SK-N-SH treated with all-trans-retinoic acid at 6 μM for 48 hours (cell line): ENCODE data around the gene BIRC2.

ENCODE experiments used
- ATAC-seq: fragments of 200-7000 bp; cut with Tn5 transposase; 3 replicates; pipeline ENCODE4 v1.9.1; 2020; ENCODE audit warnings: mild to moderate bottlenecking, moderate library complexity
- BACH2 ChIP-seq: fragments of 250-450 bp; sonication (Bioruptor Pico); IDR thresholded peaks from 2 replicates; pipeline ENCODE4 v1.9.0; 2021; ENCODE audit warnings: mild to moderate bottlenecking, borderline replicate concordance
- CREB5 ChIP-seq: fragments of 250-450 bp; sonication (Bioruptor Pico); IDR thresholded peaks from 2 replicates; pipeline ENCODE4 v1.5.1; 2020; ENCODE audit warnings: low read depth, mild to moderate bottlenecking, moderate library complexity
- CSDC2 ChIP-seq: fragments of 250-450 bp; sonication (Bioruptor Pico); IDR thresholded peaks from 2 replicates; pipeline ENCODE4 v1.5.0; 2020; ENCODE audit warnings: mild to moderate bottlenecking, moderate library complexity
- ESRRG ChIP-seq: fragments of 250-450 bp; sonication (Bioruptor Pico); IDR thresholded peaks from 2 replicates; pipeline ENCODE4 v1.6.1; 2021; ENCODE audit warnings: mild to moderate bottlenecking
- OSR1 ChIP-seq: fragments of 250-450 bp; sonication (Bioruptor Pico); IDR thresholded peaks from 2 replicates; pipeline ENCODE4 v1.8.0; 2022; ENCODE audit warnings: moderate library complexity, mild to moderate bottlenecking, inconsistent platforms
- PATZ1 ChIP-seq: fragments of 250-450 bp; sonication (Bioruptor Pico); IDR thresholded peaks from 2 replicates; pipeline ENCODE4 v1.8.0; 2020; ENCODE audit warnings: mild to moderate bottlenecking, moderate library complexity, borderline replicate concordance
- RARB ChIP-seq: fragments of 250-450 bp; sonication (Bioruptor Pico); IDR thresholded peaks from 2 replicates; pipeline ENCODE4 v1.8.0; 2021; ENCODE audit warnings: mild to moderate bottlenecking, moderate library complexity
- SNAI2 ChIP-seq: fragments of 250-450 bp; sonication (Bioruptor Pico); IDR thresholded peaks from 2 replicates; pipeline ENCODE4 v1.5.0; 2020; ENCODE audit warnings: mild to moderate bottlenecking, moderate library complexity
- TCF4 ChIP-seq: fragments of 250-450 bp; sonication (Bioruptor Pico); IDR thresholded peaks from 2 replicates; pipeline ENCODE4 v1.8.0; 2021; ENCODE audit warnings: mild to moderate bottlenecking, moderate library complexity, borderline replicate concordance
- TOX ChIP-seq: fragments of 250-450 bp; sonication (Bioruptor Pico); IDR thresholded peaks from 2 replicates; pipeline ENCODE4 v1.8.0; 2021; ENCODE audit warnings: mild to moderate bottlenecking, moderate library complexity, borderline replicate concordance
- ZC3H10 ChIP-seq: fragments of 250-450 bp; sonication (Bioruptor Pico); IDR thresholded peaks from 2 replicates; pipeline ENCODE4 v1.5.1; 2021; ENCODE audit warnings: mild to moderate bottlenecking, moderate library complexity
- ZNF565 ChIP-seq: fragments of 450-650 bp; formaldehyde crosslinking; conservative IDR thresholded peaks from 2 replicates; pipeline ENCODE4 v1.5.0; 2020; ENCODE audit warnings: low read depth, mild to moderate bottlenecking, moderate library complexity
- ZNF8 ChIP-seq: fragments of 450-650 bp; formaldehyde crosslinking; IDR thresholded peaks from 2 replicates; pipeline ENCODE4 v1.5.0; 2020; ENCODE audit warnings: mild to moderate bottlenecking, moderate library complexity
- TF ChIP-seq, protein P1 (sequence below): fragments of 250-450 bp; sonication (Bioruptor Pico); IDR thresholded peaks from 2 replicates; pipeline ENCODE4 v1.5.1; 2021; ENCODE audit warnings: mild to moderate bottlenecking, moderate library complexity
- TF ChIP-seq, protein P2 (sequence below): fragments of 250-450 bp; sonication (Bioruptor Pico); IDR thresholded peaks from 2 replicates; pipeline ENCODE4 v1.5.0; 2020; ENCODE audit warnings: mild to moderate bottlenecking, moderate library complexity
- TF ChIP-seq, protein P3 (sequence below): fragments of 250-450 bp; sonication (Bioruptor Pico); IDR thresholded peaks from 2 replicates; pipeline ENCODE4 v1.8.0; 2021; ENCODE audit warnings: low read depth, mild to moderate bottlenecking, moderate library complexity, borderline replicate concordance

Gene BIRC2

GRCh38 chr11:102414559-102414958 is 67.5 kb downstream of the BIRC2 start (continued):
- TF ChIP-seq, protein P1, sequence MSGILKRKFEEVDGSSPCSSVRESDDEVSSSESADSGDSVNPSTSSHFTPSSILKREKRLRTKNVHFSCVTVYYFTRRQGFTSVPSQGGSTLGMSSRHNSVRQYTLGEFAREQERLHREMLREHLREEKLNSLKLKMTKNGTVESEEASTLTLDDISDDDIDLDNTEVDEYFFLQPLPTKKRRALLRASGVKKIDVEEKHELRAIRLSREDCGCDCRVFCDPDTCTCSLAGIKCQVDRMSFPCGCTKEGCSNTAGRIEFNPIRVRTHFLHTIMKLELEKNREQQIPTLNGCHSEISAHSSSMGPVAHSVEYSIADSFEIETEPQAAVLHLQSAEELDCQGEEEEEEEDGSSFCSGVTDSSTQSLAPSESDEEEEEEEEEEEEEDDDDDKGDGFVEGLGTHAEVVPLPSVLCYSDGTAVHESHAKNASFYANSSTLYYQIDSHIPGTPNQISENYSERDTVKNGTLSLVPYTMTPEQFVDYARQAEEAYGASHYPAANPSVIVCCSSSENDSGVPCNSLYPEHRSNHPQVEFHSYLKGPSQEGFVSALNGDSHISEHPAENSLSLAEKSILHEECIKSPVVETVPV (CRISPR knock-in tag), result no peak
- TF ChIP-seq ZNF8 (CRISPR knock-in tag), result no peak
- no peak for TF ChIP-seq ZNF565 (CRISPR knock-in tag)
- TF ChIP-seq, protein P2, sequence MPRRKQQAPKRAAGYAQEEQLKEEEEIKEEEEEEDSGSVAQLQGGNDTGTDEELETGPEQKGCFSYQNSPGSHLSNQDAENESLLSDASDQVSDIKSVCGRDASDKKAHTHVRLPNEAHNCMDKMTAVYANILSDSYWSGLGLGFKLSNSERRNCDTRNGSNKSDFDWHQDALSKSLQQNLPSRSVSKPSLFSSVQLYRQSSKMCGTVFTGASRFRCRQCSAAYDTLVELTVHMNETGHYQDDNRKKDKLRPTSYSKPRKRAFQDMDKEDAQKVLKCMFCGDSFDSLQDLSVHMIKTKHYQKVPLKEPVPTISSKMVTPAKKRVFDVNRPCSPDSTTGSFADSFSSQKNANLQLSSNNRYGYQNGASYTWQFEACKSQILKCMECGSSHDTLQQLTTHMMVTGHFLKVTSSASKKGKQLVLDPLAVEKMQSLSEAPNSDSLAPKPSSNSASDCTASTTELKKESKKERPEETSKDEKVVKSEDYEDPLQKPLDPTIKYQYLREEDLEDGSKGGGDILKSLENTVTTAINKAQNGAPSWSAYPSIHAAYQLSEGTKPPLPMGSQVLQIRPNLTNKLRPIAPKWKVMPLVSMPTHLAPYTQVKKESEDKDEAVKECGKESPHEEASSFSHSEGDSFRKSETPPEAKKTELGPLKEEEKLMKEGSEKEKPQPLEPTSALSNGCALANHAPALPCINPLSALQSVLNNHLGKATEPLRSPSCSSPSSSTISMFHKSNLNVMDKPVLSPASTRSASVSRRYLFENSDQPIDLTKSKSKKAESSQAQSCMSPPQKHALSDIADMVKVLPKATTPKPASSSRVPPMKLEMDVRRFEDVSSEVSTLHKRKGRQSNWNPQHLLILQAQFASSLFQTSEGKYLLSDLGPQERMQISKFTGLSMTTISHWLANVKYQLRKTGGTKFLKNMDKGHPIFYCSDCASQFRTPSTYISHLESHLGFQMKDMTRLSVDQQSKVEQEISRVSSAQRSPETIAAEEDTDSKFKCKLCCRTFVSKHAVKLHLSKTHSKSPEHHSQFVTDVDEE (CRISPR knock-in tag), result no peak
- TF ChIP-seq TCF4 (CRISPR knock-in tag), result no peak
- TF ChIP-seq ZC3H10, result no peak
- TF ChIP-seq OSR1 (CRISPR knock-in tag), result no peak
- no peak for TF ChIP-seq CSDC2

GRCh38 chr11:102415304-102415916 is 68.4 kb downstream of the BIRC2 start:
- no peak for ATAC-seq

DNA sequence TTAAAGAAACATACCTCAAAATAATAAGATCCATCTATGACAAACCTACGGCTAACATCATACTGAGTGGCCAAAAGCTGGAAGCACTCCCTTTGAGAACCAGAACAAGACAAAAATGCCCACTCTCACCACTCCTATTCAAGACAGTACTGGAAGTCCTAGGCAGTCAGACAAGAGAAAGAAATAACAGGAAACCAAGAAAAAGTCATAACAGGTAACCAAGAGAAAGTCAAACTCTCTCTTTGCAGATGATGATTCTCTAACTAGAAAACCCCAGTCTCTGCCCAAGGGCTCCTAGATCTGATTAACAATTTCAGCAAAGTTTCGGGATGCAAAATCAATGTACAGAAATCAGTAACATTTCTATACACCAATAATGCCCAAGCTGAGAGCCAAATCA is 70.0 kb downstream of the BIRC2 start:
- TF ChIP-seq CREB5 (CRISPR knock-in tag) (no peak), SNAI2 (no peak), RARB (CRISPR knock-in tag) (no peak), BACH2 (CRISPR knock-in tag) (no peak), TCF4 (CRISPR knock-in tag) (no peak), PATZ1 (CRISPR knock-in tag) (no peak)
- TF ChIP-seq, all 23 proteins: peak for 0
- ATAC-seq, result no peak

More at GRCh38 chr11:102415304-102415916, 68.4 kb downstream of the BIRC2 start:
- TF ChIP-seq ESRRG (CRISPR knock-in tag) (no peak), ZNF565 (CRISPR knock-in tag) (no peak), TOX (no peak), PATZ1 (CRISPR knock-in tag) (no peak), BACH2 (CRISPR knock-in tag) (no peak), CREB5 (CRISPR knock-in tag) (no peak), TCF4 (CRISPR knock-in tag) (no peak), ZC3H10 (no peak)
- TF ChIP-seq, protein P3, sequence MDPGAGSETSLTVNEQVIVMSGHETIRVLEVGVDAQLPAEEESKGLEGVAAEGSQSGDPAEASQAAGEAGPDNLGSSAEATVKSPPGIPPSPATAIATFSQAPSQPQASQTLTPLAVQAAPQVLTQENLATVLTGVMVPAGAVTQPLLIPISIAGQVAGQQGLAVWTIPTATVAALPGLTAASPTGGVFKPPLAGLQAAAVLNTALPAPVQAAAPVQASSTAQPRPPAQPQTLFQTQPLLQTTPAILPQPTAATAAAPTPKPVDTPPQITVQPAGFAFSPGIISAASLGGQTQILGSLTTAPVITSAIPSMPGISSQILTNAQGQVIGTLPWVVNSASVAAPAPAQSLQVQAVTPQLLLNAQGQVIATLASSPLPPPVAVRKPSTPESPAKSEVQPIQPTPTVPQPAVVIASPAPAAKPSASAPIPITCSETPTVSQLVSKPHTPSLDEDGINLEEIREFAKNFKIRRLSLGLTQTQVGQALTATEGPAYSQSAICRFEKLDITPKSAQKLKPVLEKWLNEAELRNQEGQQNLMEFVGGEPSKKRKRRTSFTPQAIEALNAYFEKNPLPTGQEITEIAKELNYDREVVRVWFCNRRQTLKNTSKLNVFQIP (CRISPR knock-in tag), result no peak
